ENCODE measurements around the gene PLEKHB2.

- TF ChIP-seq CTCF (conservative IDR thresholded peaks at IDR 0.05; ENCODE audit: low read length) (no peak), EZH2phosphoT487 (IDR thresholded peaks at IDR 0.05; ENCODE audit: borderline replicate concordance, low read depth, low read length) (no peak)
These were observed 40.3 kb upstream of the PLEKHB2 start for GRCh38 chr2:131064589-131065512.

All from OCI-LY7 (cell line).